DOHH2 (cell line): Measurements from ENCODE around the gene PIP4K2A.

Experiments
- CTCF ChIP-seq: fragments of 200-600 bp; sonication (generic); IDR thresholded peaks from one replicate; pipeline ENCODE4 v1.5.1; 2014; ENCODE audit warnings: antibody characterized with exemption, mild to moderate bottlenecking, low read depth, low read length; ENCODE audit not compliant: poor library complexity, severe bottlenecking
- EZH2phosphoT487 ChIP-seq: fragments of 200-600 bp; sonication (generic); IDR thresholded peaks from 2 replicates; pipeline ENCODE4 v1.6.1; 2017; ENCODE audit warnings: borderline replicate concordance, mild to moderate bottlenecking, antibody characterized with exemption, low read length, moderate library complexity, mixed read lengths

- TF ChIP-seq CTCF (no peak), EZH2phosphoT487 (no peak)
These were observed 51.5 kb downstream of the PIP4K2A start for GRCh38 chr10:22662733-22663330.
